HG03108 (cell line): ENCODE measurements around the gene HOXB4.
A peak's percentile ranks its signal among the peaks of the same experiment; 100 is the strongest.

Experiments
- ATAC-seq: cut with Tn5 transposase; IDR thresholded peaks from one replicate; pipeline ENCODE4 v1.9.1; 2021; ENCODE audit warnings: moderate library complexity; ENCODE audit not compliant: unreplicated experiment

HOXB4 gene

GRCh38 chr17:48590607-48591161, 12.5 kb upstream of the HOXB4 start:
- no peak for ATAC-seq

GRCh38 chr17:48589831-48590606, 11.9 kb upstream of the HOXB4 start, which contains the start of gene HOXB3:
TSS of gene HOXB3 (minus strand) at chr17:48590241. CDS start at chr17:48552474, 37,767 bp downstream.
- no peak for ATAC-seq

- ATAC-seq: no peak
Measured at GRCh38 chr17:48589060-48589830, 11.1 kb upstream of the HOXB4 start.

- no peak for ATAC-seq
Measured at GRCh38 chr17:48588528-48588927, 10.4 kb upstream of the HOXB4 start.

GRCh38 chr17:48588074-48588415, 9.9 kb upstream of the HOXB4 start:
- no peak for ATAC-seq

- ATAC-seq: no peak
Measured at GRCh38 chr17:48587276-48588073, 9.3 kb upstream of the HOXB4 start.

- ATAC-seq: no peak
Measured at GRCh38 chr17:48586355-48587258, 8.5 kb upstream of the HOXB4 start.

GRCh38 chr17:48584223-48584741, 6.1 kb upstream of the HOXB4 start:
- no peak for ATAC-seq

GRCh38 chr17:48583708-48584222, 5.6 kb upstream of the HOXB4 start:
- no peak for ATAC-seq

GRCh38 chr17:48582750-48583069, 4.6 kb upstream of the HOXB4 start:
- no peak for ATAC-seq

GRCh38 chr17:48579760-48580554, 1.8 kb upstream of the HOXB4 start:
- no peak for ATAC-seq

GRCh38 chr17:48579471-48579759, 1.3 kb upstream of the HOXB4 start:
- ATAC-seq: no peak

- peak; percentile 17 for ATAC-seq
Measured at GRCh38 chr17:48578616-48579470, 693 bp upstream of the HOXB4 start.

- no peak for ATAC-seq
Measured at GRCh38 chr17:48577330-48577945, 712 bp downstream of the HOXB4 start.

- ATAC-seq: no peak
Measured at GRCh38 chr17:48576479-48577309, 1.5 kb downstream of the HOXB4 start.

GRCh38 chr17:48575673-48576478, 2.3 kb downstream of the HOXB4 start:
- ATAC-seq: no peak
